K562 (cell line): ENCODE measurements around the gene ABR. TPM values are rescaled to one million over a fixed set of nuclear protein-coding genes. Genes with fewer than 3 reads are reported as not detected.

Experiments
- ATAC-seq: fragments of 200-7000 bp; cut with Tn5 transposase; 3 replicates; pipeline ENCODE4 v1.9.1; 2020; ENCODE audit warnings: moderate library complexity
- BruUV-seq: library from RNA; stranded (reverse); fragments of 400-500 nt; replicated peaks from 2 replicates; lab custom pipeline; 2021; lab: Mats Ljungman, UMichigan
- CTCF ChIA-PET: fragments of 300-600 bp; formaldehyde crosslinking; extraction: SDS; loops from one replicate; lab custom pipeline; 2021; ENCODE audit warnings: low intra/inter-chr PET ratio; lab: Yijun Ruan, JAX
- POLR2A ChIA-PET: fragments of 300-600, 350-650 bp; sonication (Branson Sonifier 250); formaldehyde crosslinking; extraction: SDS; loops from one replicate; lab custom pipeline; 2021; ENCODE audit warnings: antibody characterized with exemption, inconsistent platforms; lab: Yijun Ruan, JAX
- DNase-seq, 4 experiments: peaks; one replicate each; pipeline versions ENCODE4 v3.0.0 to v3.0.0-alpha.2; 2011 to 2018; ENCODE audit warnings: low spot score in 3 of 4, mixed read lengths in 3 of 4; ENCODE audit errors: extremely low read depth in 1 of 4
- FAIRE-seq: peaks from 2 replicates; lab custom pipeline; 2011; peaks lifted over from hg19 to GRCh38; lab: Jason Lieb, UNC
- H2AFZ ChIP-seq: 2 replicates; pipeline ENCODE4 v1.6.0; 2011; ENCODE audit warnings: low read depth, low read length, control low read depth, inconsistent platforms
- H3K27ac ChIP-seq: fragments of 200-600 bp; 3 replicates; pipeline ENCODE4 v1.8.0; 2011; ENCODE audit warnings: low read depth, mild to moderate bottlenecking, control low read depth, inconsistent platforms, low read length, moderate library complexity, mixed read lengths; ENCODE audit errors: extremely low read depth
- H3K27me3 ChIP-seq, 2 experiments: fragments of 300-600 bp in 1 of 2; 2 replicates in 1 of 2; 3 replicates in 1 of 2; pipeline versions ENCODE4 v1.6.0 to v1.8.0; 2011; ENCODE audit warnings: inconsistent platforms in 2 of 2, low read length in 2 of 2, mild to moderate bottlenecking in 1 of 2, mixed read lengths in 1 of 2, moderate library complexity in 1 of 2; ENCODE audit not compliant: control insufficient read depth in 2 of 2, insufficient read depth in 2 of 2
- H3K36me3 ChIP-seq: fragments of 300-600 bp; 3 replicates; pipeline ENCODE4 v1.8.0; 2011; ENCODE audit warnings: mild to moderate bottlenecking, low read length, inconsistent platforms; ENCODE audit not compliant: control insufficient read depth, insufficient read depth
- H3K4me1 ChIP-seq, 2 experiments: fragments of 200-600 bp in 1 of 2; replicated peaks in 1 of 2; 2 replicates in 1 of 2; 3 replicates in 1 of 2; pipeline versions ENCODE4 v1.5.1 to v1.8.0; 2011; ENCODE audit warnings: inconsistent platforms in 2 of 2, low read length in 2 of 2, mild to moderate bottlenecking in 1 of 2, mixed read lengths in 1 of 2, moderate library complexity in 1 of 2; ENCODE audit not compliant: control insufficient read depth in 2 of 2, insufficient read depth in 2 of 2
- H3K4me2 ChIP-seq: 2 replicates; pipeline ENCODE4 v1.6.1; 2011; ENCODE audit warnings: low read length, control low read depth, inconsistent platforms, mixed read lengths; ENCODE audit not compliant: insufficient read depth
- H3K4me3 ChIP-seq: fragments of 200-600 bp; sonication (generic), shearing (Covaris generic); 2 replicates; pipeline ENCODE4 v1.5.1; 2016; ENCODE audit warnings: control low read depth, inconsistent platforms
- H3K79me2 ChIP-seq: fragments of 200-600 bp; 3 replicates; pipeline ENCODE4 v1.8.0; 2011; ENCODE audit warnings: low read length, inconsistent platforms; ENCODE audit not compliant: control insufficient read depth, insufficient read depth
- H3K9ac ChIP-seq, 2 experiments: 2 replicates each; pipeline versions ENCODE4 v1.6.0 to v1.6.1; 2011; ENCODE audit warnings: low read depth in 2 of 2, low read length in 2 of 2, control low read depth in 1 of 2, inconsistent platforms in 1 of 2, mild to moderate bottlenecking in 1 of 2, mixed read lengths in 1 of 2; ENCODE audit not compliant: insufficient read depth in 1 of 2
- H3K9me1 ChIP-seq: one replicate; pipeline ENCODE4 v1.6.0; 2011; ENCODE audit warnings: inconsistent platforms, mild to moderate bottlenecking, low read length, moderate library complexity; ENCODE audit not compliant: control insufficient read depth, insufficient read depth
- H3K9me3 ChIP-seq: replicated peaks from 2 replicates; pipeline ENCODE4 v1.5.1; 2011; ENCODE audit warnings: low read depth, low read length, inconsistent platforms; ENCODE audit not compliant: control insufficient read depth, insufficient read depth
- H4K20me1 ChIP-seq: replicated peaks from 2 replicates; pipeline ENCODE4 v1.6.1; 2011; ENCODE audit warnings: low read length, inconsistent platforms, mixed read lengths; ENCODE audit not compliant: control insufficient read depth, insufficient read depth
- BRF1 ChIP-seq: IDR thresholded peaks from 3 replicates; pipeline ENCODE4 v1.6.1; 2011; ENCODE audit warnings: borderline replicate concordance, mild to moderate bottlenecking; ENCODE audit not compliant: insufficient read length; ENCODE audit errors: extremely low read depth
- ZBTB9 ChIP-seq: fragments of 450-650 bp; formaldehyde crosslinking; IDR thresholded peaks from 2 replicates; pipeline ENCODE4 v1.4.0; 2020; ENCODE audit warnings: mild to moderate bottlenecking, moderate library complexity
- ZNF133 ChIP-seq: fragments of 250-450 bp; sonication (Bioruptor Pico); IDR thresholded peaks from 2 replicates; pipeline ENCODE4 v1.4.0; 2020; ENCODE audit warnings: mild to moderate bottlenecking
- WGBS: fragments of 100-300 bp; shearing (Covaris generic); methylation state at CpG from one replicate; pipeline ENCODE4 v1.1.6; 2016; ENCODE audit warnings: low coverage, mixed read lengths; ENCODE audit not compliant: insufficient coverage; ENCODE audit errors: missing lambda C conversion rate; 5-methylcytosine and 5-hydroxymethylcytosine counted together
- in situ Hi-C: fragments of 300-500 bp; cut with MboI; formaldehyde crosslinking; loops from 4 replicates; pipeline ENCODE4 v1.15.0; 2018; ENCODE audit warnings: inconsistent platforms, mixed read lengths
- intact Hi-C: fragments of 100-400 bp; cut with micrococcal nuclease; formaldehyde crosslinking; loops from 2 replicates; pipeline ENCODE4 v1.14.2; 2022
- polyA plus RNA-seq, 8 experiments: library from polyadenylated mRNA; depleted of rRNA in 4 of 8; stranded (reverse) in 5 of 8; unstranded in 3 of 8; fragments of >200 nt; fragmentation: Nextera tagmentation in 2 of 8; fragmentation: Illumina TruSeq in 1 of 8; extraction: Ambion mirVana in 2 of 8; extraction: Trizol in 1 of 8; gene quantifications; 2 replicates each; pipeline versions ENCODE4 v1.2.1 to v1.2.3, GENCODE V29; 2011 to 2014; ENCODE audit warnings: inconsistent platforms in 1 of 8, missing spikeins in 1 of 8
- total RNA-seq, 7 experiments: library from RNA; depleted of rRNA in 6 of 7; stranded (reverse); fragments of >200 nt in 6 of 7; fragmentation: Illumina TruSeq in 2 of 7; extraction: Trizol in 2 of 7; gene quantifications; 2 replicates each; pipeline versions ENCODE4 v1.2.1 to v1.2.3, GENCODE V29; 2011 to 2021; ENCODE audit warnings: low replicate concordance in 1 of 7

Gene ABR
- total and polyA plus RNA-seq, 9 of the 15 experiments (the other 6 are each of a cell fraction or from before 2014, with no cell fraction given): 0.07 to 1.6 (median 0.37) TPM; not detected in 1

- ChIA-PET POLR2A (interaction anchor here (0.6 kb wide), 1 partner anchor 76 kb away, joined by 3 read pairs; no protein-coding TSS in a partner anchor), CTCF (no interaction called here)
- Histone ChIP-seq H3K9ac (no peak overlapping the region), H3K9me3 (no peaks in the 10 kb centered on the region), H3K9me1 (no peaks in the 10 kb centered on the region), H3K27me3 (peaks cover 5 to 61% of the 10 kb centered on the region in 2 experiments; a peak in 2 of 5 replicates), H3K79me2 (no peaks in the 10 kb centered on the region), H3K4me2 (no peak overlapping the region), H3K36me3 (no peaks in the 10 kb centered on the region), H3K4me1 (peaks cover 0 to 7% of the 10 kb centered on the region in 2 experiments; a peak in 2 of 5 replicates), H3K27ac (no peak overlapping the region), H2AFZ (no peak overlapping the region), H3K4me3 (no peak overlapping the region), H4K20me1 (no peaks in the 10 kb centered on the region; the same call in 1 of the 2 replicates)
- 20% methylated on average over 25 of the region's 42 CpGs for WGBS
- intact Hi-C loops: no loop called here
- ATAC-seq (no peak), FAIRE-seq (no peak), DNase-seq (no peak)
- no peak for TF ChIP-seq ZBTB9 (CRISPR knock-in tag)
- TF ChIP-seq ZNF133 (CRISPR knock-in tag): no peak
- no peak for TF ChIP-seq BRF1
- no TSS peak for BruUV-seq
- in situ Hi-C loops: no loop called here
Observed at GRCh38 chr17:1077986-1078711, 101.6 kb downstream of the ABR start.
